NCI-H2227 (cell line): ENCODE measurements around the gene MSL1.

Experiments
- DNase-seq: peaks from one replicate; lab custom pipeline; 2025; ENCODE audit not compliant: unreplicated experiment; lab: John Stamatoyannopoulos, UW

MSL1 gene

DNA sequence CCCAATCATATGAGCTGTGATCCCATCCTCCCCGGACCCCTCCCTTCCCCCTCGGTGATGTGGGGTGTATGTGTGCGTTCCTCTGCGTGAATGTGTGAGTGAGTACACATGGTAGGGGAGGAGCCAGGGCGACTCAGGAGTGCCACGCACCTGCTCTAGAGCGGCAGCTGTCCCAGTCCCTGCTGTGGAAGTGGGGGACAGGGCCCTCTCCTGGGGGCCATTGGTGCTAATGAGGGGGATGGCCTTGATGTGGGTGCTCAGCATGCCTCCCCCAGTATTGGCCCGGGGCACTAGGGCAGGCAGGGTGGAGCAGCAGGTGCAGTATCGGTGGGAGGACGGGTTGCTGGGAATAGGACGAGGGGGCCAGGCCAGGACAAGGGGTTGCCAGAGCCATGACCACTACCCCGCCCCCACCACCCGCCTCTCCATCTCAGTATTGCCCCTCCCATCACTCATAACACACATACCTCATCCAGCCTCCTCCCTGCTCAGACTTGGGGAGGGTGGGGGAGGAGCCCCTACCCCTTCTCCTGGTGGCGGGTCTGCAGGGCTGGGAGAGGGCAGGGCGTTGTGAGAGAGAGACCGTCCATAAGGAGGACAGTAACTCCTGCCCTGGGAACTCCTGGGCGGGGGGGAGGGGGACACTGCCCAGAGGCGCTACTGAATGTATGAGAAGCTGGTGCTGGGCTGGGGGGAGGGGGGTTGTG lies 29.9 kb upstream of the MSL1 start:
- peak; percentile 43 for DNase-seq

DNA sequence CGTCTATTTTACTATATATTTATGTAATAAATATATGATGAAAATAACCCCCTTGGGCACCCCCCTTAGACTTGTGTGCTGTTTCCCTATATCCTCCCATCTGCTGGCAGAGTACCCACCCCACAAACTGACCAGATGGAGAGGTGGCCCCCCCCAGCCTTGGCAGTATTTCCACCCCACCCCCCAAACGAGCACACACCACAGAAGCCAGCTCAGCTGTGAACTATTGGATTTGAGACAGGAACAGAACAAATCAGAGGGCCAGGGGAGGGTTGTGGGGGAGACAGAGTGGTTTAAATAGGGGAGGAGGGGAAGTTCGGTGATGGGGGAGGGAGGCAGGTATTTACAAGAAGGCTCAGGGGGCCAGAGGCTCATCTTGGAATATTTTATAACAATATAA lies 29.2 kb upstream of the MSL1 start:
- DNase-seq: no peak

DNA sequence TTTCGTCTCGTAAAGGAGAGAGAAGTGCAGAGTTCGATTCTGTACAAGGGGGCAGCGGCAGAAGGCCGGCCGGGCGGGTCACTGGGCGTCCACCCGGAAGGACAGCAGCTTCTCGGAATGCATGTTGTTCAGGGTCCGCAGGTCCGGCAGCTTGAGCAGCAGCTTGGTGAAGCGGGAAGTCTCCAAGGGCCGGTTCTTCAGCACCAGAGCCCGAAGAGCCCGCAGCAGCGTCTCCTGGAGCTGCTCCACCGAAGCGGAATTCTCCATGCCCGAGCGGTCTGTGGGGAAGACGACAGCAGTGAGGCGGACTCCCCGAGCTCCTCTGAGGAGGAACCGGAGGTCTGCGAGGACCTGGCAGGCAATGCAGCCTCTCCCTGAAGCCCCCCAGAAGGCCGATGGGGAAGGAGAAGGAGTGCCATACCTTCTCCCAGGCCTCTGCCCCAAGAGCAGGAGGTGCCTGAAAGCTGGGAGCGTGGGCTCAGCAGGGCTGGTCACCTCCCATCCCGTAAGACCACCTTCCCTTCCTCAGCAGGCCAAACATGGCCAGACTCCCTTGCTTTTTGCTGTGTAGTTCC lies 28.7 kb upstream of the MSL1 start:
- no peak for DNase-seq

DNA sequence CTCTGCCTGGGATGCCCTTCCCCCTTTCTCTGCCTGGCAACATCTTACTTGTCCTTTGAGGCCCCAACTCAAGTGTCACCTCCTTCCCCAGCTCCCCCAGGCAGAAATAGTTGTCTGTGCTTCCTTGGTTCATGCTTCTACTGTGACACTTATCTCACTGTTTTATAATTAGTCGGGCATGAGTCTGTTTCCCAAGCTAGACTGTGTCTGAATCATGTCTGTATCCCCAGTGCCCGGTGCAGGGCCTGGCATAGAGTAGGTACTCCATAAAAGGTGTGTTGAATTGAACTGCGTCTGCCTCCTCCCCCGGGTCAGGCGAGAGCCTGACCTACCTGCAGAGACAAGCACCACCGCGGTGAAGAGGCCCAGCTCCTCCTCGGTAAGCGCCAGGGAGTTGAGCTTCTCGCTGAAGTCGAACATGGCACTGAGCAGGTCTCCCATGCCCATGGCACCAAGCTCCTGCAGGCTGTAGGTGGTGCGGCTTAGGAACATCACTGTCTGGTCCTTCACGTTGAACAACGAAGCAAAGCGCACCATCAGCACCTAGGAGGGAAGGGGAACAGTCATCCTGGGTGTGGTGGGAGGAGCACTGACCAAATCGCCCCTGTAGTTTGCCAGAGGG lies 28.1 kb upstream of the MSL1 start:
- no peak for DNase-seq

DNA sequence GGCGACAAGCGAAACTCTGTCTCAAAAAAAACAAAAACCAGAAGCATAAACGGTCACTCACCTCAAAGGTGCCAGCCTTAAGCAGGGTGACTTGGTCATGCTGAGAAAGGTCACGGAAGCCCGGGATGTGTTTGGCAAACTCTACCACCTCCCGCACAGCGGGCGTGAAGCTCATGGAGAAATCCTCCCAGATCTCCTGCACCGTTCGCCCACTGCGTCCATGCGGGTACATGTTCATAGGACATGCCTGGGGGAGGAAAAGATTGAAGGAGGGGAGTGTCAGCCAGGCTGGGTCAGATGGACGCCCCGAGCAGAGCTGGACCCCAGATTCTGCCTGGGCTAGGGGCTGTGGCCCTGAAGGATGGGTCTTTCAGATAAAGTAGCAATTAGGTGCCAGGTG lies 26.9 kb upstream of the MSL1 start:
- DNase-seq: no peak

DNA sequence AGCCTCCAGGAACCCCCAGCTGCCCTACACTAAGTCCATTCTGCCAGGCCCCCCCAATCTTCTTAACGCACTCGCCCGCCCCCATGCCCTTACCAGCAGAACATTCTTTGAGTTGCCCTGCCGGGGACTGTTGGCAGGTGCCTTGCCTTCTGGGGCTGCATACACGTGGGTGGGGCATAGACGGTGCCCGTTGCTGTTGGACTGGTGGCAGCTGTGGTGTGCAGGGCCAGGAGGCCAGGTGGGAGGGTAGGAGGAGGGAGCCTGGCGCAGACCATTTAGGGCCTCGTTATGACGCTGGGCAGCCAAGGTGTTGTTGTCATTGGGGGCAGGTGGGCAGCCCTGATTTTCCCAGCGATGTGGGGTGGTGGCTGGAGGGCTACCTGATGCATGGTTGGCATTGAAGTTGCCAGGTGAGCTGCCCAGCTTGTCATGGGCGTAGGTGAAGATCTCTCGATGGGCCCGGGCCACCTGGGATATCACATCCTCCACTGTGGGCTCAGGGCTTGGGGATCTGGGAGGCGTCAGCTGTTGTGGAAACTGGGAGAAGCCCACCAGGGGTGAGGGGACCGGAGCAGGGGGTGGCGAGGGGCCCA lies 26.3 kb upstream of the MSL1 start:
- DNase-seq: no peak

DNA sequence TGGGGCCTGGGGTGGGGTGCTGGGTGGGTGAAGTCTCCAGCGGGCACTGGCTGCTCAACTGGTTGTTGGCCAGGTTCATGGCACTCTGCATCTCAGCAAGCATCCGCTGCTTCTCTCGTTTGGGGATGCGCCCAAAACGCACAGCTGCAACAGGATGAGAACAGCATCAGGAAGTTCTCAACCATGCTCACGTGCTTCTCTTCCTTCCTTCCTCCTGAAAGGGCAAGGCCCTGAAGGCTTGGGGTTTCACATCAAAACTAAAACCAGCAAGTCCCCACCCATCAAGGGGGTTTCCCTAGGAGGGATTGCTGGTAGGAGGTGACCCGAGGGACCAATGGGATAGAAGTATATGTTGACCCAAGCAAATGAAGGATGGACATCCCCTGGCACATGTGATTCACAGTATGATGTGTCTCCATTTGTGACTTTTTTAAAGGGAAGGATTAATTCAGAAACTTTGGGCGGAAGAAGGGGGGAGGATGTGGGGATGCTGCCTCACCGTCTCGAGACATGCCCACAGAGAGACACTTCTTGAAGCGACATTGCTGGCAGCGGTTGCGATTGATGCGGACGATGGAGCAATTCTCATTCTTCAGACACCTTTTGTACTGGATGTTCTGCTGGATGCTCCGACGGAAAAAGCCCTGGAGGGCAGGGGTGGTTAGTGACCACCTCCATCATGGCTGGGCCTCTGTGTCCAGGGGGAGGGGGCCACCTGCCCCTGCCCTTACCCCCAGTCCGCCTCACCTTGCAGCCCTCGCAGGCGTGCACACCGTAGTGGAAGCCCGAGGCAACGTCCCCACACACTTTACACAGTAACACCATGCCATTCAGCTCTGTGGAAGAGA lies 25.6 kb upstream of the MSL1 start:
- DNase-seq: no peak

DNA sequence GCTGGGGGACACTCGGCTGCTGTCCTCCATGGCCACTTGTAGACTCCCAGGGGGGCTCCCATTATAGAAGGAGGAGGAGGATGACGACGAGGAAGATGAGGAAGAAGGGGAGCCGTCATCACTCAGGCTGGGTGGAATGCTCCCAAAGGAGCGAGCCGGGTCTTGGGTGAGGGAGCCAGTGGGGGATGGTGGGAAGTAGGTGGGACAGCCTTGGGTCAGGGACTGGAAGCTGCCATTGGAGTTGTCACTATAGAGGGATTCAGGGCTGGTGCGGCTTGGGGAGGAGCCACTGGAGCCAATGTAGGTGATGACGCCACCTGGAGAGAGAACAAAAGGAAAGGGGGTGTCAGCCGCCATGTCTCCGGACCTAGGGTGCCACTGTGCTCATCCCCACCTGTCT lies 24.7 kb upstream of the MSL1 start:
- no peak for DNase-seq

DNA sequence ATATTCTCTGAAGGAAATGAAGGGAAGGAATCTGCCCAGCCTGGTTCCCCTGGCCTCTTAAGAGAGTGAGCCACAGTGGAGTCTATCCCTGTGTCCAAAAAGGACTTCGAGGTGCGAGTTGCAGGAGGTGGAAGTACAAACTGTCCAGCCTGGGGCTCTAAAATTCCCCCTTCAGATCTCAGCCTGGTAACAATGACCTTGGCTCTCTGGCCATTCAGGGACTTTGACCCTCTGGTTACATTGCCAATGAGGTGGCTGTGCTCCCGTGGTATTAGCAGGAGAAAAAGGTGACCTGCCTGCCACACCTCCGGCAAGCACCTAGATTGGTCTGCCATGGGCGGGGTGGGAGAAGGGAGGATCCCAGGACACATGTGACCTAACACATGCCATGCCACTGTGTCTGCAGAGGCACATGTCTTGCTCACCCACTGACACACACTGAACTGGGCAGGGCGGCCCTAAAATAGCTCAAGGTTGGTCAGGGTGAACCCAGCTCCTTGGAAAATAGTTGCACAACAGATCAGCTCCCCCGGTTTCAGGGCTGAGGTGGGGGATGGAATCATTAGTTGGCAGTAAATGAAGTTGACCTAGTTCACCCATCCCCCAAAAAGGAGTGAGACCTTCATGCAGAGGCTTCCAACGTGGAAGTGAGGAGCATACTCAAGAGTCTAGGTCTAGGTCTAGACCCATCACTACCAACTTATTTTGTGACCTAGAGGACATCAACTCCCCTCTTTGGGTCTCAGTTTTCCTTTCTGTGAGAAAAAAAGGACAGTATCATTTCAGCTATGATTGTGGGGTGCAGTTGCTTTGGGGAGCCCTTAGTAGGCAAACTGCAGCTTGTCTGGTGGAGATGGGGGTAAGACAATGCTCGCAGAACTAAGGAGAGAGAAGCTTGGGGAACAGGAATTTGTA lies 23.6 kb upstream of the MSL1 start:
- no peak for DNase-seq

DNA sequence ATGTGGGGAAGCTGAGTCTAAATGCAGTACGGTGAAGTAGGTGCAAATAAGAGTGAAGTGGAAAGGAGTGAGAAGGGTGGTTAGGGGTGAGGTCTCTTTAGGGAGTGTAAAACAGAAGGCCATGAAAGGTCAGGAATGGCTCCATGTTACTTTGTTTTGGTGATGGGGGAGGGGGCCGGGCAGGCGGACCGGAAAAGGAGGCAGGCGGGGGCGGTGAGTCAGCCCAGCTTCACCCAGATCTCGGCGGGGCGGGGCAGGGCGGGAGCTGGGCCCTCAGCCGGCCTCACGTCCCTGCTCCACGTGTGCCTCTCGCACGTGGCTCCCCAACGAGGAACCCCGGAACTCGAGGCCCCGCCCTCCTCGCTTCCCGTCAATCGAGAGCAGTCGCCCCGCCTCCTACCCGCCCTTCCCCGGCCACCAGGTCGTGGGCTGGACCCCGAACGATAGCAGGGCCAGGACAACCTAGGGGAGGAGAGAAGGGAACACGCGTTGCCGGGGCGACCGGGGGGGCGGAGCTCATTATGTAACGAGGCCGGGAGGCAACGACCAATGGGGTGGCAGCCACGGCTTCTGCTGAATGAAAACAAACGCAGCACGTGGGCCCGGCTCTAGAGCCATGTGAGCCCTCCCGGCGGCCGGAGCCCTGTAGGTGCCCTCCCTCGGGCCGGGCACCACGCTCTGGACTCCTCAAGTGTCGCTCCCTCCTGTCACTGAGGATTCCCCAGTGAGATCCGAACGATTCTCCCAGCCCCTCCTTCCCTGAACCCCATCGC lies 22.7 kb upstream of the MSL1 start:
- DNase-seq: peak; percentile 94

DNA sequence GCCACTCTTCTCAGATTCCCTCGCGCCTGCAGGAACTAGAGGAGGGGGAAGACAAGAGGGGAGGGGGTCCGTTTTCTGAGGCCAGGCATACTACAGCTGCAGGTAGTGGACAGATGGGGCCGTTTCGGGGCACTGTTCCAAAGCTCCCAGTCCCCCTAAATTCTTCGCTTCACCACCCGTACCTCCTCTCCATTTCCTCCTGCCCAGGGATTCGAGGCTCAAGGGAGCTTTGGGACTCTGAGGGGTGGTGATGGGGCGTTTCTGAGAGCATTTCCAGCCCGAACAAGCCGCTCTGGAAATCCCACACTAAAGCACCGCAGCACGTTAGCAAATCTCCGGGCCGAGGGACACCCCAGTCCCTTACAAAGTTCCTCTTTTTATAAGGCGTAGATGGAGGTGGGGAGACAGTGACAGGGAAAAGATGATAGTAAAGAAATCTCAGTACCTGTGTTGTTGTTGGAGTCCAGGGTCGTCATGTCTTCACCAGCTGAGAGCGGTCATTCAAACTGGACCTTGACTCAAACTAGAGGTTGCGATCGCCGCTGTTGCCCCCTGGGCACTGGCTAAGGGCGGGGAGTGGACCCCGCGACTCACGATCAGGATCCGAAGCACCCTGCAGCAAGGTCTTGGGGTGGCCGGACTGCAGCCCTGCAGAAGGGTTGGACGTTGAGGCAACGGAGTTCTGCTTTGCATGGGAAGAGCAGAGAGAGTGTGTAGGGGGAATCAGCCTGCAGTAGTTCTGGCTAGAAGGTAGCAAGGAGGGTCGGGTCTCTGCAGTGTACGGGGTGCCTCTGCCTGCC lies 22.0 kb upstream of the MSL1 start:
- DNase-seq: no peak

DNA sequence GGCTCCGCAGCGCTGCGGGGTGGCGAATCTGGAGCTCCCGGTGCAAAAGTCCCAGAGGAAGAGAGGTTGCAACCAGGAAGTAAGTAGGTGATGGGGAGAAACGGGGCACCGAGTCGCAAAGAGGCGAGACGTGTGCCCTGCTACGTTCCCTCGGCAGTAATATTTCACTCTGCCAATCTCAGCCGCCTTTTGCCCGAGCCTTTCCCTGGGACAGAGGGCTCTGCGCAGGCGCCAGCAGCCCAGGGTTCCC lies 21.4 kb upstream of the MSL1 start, which contains the start of gene NR1D1:
Gene NR1D1 (minus strand): TSS at position 171 of the 250 bp plus-strand sequence. CDS start 495 bp downstream, outside the sequence.
- no peak for DNase-seq

DNA sequence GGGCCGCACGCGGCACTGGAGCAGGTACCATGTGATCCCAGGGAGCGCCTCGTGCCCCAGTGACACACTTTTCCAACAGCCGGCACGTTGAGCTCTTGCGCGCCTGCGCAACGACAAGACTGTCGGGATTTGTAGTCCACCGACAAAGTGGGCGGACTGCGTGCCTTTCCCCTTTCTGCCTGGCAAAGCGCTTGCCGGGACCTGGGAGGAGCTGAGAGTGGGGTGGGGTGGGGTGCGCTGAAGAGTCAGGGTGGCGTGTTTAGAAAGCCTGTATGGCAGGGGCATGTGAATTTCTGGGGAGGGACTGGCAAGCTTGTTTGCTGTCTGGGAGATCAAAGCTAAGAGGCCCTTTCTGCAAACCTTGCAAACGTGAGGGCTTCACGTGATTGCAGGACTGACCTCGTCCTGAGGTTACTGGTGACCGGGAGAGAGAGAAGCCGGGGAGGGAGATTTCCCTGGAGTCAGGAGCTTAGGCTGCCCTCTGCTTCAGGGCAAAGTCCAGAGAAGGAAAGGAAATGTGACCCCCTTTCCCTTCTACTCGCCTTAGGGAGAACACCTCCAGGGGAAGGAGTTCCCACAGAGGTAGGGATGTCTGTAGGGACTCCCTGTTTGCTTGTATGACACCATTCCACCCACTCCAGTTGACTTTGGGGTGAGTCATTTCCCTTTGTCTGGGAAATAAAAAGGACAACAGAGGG lies 21.0 kb upstream of the MSL1 start:
- peak; percentile 99 for DNase-seq

DNA sequence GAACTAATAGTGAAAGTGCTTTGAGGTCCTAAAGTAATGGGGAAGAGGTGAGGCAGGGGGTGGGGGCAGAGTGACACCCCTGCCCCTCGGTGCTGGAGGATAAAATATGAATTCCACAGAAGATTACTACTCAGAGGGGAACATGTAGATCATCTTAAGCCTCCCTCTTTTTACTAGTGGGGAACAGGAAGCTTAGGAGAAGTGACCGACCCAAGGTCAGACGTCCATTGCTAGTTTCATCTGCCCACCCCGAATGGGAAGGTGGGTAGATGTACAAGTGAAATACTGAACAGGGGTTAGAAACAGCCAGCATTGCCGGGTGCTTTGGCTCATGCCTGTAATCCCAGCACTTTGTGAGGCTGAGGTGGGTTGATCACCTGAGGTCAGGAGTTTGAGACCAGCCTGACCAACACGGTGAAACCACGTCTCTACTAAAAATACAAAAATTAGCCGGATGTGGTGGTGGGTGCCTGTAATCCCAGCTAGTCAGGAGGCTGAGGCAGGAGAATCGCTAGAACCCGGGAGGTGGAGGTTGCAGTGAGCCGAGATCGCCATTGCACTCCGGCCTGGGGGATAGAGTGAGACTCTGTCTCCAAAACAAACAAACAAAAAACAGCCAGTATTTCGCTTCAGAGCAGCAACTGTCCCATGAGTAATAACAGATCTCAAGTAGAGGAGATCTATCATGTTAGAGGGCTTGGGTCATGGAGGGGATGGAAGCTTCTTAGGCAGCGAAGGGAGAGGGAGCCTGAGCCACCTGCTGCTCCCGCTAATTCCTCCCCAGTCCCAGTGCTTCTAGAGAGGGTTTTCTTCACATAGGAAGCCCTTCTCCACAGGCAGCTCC lies 20.2 kb upstream of the MSL1 start:
- no peak for DNase-seq

DNA sequence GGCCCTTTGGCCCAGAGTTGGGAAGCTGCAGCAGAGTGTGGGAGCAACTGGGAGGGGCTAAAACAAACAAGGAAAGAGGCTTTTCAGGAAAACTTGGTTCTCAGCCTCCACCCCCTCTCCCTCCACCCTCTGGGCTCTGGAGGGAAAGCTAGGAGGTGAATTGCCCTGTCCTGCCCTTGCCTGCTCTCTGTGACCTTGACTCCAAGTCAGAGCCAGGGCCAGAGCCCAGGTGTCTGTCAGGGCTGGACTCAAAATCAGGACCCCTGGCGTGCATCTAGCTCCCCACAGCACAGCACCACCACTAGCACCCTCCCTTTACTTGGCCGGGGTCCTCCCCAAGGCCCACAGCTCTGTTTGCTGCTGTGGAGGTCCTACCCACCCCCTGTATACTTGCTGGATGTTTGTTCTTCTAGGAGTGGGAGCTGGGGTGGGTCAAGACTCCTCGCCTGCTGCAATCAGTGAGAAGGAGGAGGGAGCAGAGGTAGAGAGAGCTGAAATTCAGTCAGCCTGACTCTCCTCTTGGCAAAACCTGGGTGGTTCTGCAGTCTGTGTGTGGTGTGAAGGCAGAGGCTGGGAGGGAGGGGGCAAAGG lies 18.6 kb upstream of the MSL1 start:
- DNase-seq: no peak

DNA sequence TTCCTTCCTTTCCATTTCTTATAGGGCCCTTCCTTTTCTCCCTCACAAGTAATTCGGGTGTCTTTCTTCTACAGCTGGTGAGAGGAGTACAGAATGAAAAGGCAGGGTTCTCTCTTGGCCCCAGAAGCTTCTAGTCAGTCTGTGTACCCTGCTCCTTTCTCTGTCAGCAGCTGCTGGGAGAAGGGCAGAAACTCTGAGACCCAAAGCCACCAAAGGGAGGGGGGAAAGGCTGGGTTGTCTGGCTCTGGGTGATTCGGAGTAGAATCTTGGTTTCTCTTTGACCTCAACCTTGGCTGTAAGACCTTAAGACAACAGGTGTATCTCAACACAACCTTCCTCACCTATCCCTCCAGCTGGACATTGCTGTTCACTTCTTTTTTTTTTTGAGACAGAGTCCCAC lies 18.1 kb upstream of the MSL1 start:
- DNase-seq: no peak
